Neuronal stem cell (in vitro differentiated cells): ENCODE data around the gene ADGRF5.

Experiments
- DNase-seq: peaks from one replicate; pipeline ENCODE4 v3.0.0-alpha.2; 2013; ENCODE audit warnings: low spot score
- H2AFZ ChIP-seq: one replicate; pipeline ENCODE4 v1.6.1; 2013; ENCODE audit warnings: mild to moderate bottlenecking, low read length, inconsistent platforms
- H2AK5ac ChIP-seq: 2 replicates; pipeline ENCODE4 v1.6.1; 2013; ENCODE audit warnings: low read depth, mild to moderate bottlenecking, inconsistent platforms, low read length, moderate library complexity, mixed read lengths
- H2BK120ac ChIP-seq: 2 replicates; pipeline ENCODE4 v1.6.1; 2013; ENCODE audit warnings: low read depth, mild to moderate bottlenecking, inconsistent platforms, low read length, moderate library complexity, mixed read lengths
- H2BK12ac ChIP-seq: one replicate; pipeline ENCODE4 v1.6.1; 2013; ENCODE audit warnings: low read length, inconsistent platforms
- H2BK15ac ChIP-seq: 2 replicates; pipeline ENCODE4 v1.6.1; 2013; ENCODE audit warnings: mild to moderate bottlenecking, low read length, inconsistent platforms, mixed read lengths
- H2BK5ac ChIP-seq: one replicate; pipeline ENCODE4 v1.6.1; 2013; ENCODE audit warnings: inconsistent platforms, mild to moderate bottlenecking, low read length, moderate library complexity
- H3K14ac ChIP-seq: one replicate; pipeline ENCODE4 v1.6.1; 2013; ENCODE audit warnings: low read length, inconsistent platforms
- H3K18ac ChIP-seq: 2 replicates; pipeline ENCODE4 v1.6.1; 2013; ENCODE audit warnings: low read length, inconsistent platforms
- H3K23ac ChIP-seq: 2 replicates; pipeline ENCODE4 v1.6.1; 2013; ENCODE audit warnings: low read depth, mild to moderate bottlenecking, mixed read lengths, low read length, inconsistent platforms; ENCODE audit not compliant: poor library complexity
- H3K27ac ChIP-seq: replicated peaks from 3 replicates; pipeline ENCODE4 v1.5.1; 2013; ENCODE audit warnings: low read length, inconsistent platforms
- H3K27me3 ChIP-seq, 3 experiments: 2 replicates each; pipeline ENCODE4 v1.6.1; 2013; ENCODE audit warnings: low read length in 3 of 3, mild to moderate bottlenecking in 2 of 3, inconsistent platforms in 1 of 3, low read depth in 1 of 3, mixed read lengths in 1 of 3, moderate library complexity in 1 of 3; ENCODE audit not compliant: control insufficient read depth in 3 of 3, insufficient read depth in 3 of 3
- H3K36me3 ChIP-seq, 2 donors: replicated peaks in 1 of 2; 2 replicates each; pipeline ENCODE4 v1.6.1; 2013; ENCODE audit warnings: low read length in 2 of 2; ENCODE audit not compliant: control insufficient read depth in 2 of 2, insufficient read depth in 2 of 2
- H3K4ac ChIP-seq: 2 replicates; pipeline ENCODE4 v1.6.1; 2013; ENCODE audit warnings: inconsistent platforms, mild to moderate bottlenecking, low read length, moderate library complexity
- H3K4me1 ChIP-seq, 2 donors: 1 replicate in 1 of 2; 2 replicates in 1 of 2; pipeline ENCODE4 v1.6.1; 2013; ENCODE audit warnings: low read length in 2 of 2, low read depth in 1 of 2; ENCODE audit not compliant: control insufficient read depth in 2 of 2, insufficient read depth in 1 of 2
- H3K4me2 ChIP-seq: one replicate; pipeline ENCODE4 v1.6.1; 2013; ENCODE audit warnings: mild to moderate bottlenecking, low read length, inconsistent platforms; ENCODE audit not compliant: insufficient read depth, poor library complexity, severe bottlenecking
- H3K4me3 ChIP-seq, 2 donors: 2 replicates each; pipeline ENCODE4 v1.5.1; 2013; ENCODE audit warnings: low read length in 2 of 2, mild to moderate bottlenecking in 2 of 2, inconsistent platforms in 1 of 2, moderate library complexity in 1 of 2
- H3K79me1 ChIP-seq: one replicate; pipeline ENCODE4 v1.6.1; 2013; ENCODE audit warnings: low read depth, mild to moderate bottlenecking, inconsistent platforms, low read length, moderate library complexity
- H3K9ac ChIP-seq: one replicate; pipeline ENCODE4 v1.6.1; 2013; ENCODE audit warnings: mild to moderate bottlenecking, low read depth, low read length, inconsistent platforms; ENCODE audit not compliant: poor library complexity
- H3K9me3 ChIP-seq, 2 donors: replicated peaks in 1 of 2; 2 replicates each; pipeline versions ENCODE3 to v1.6.1; 2013; ENCODE audit warnings: low read length in 2 of 2, mild to moderate bottlenecking in 2 of 2, inconsistent platforms in 1 of 2, low read depth in 1 of 2, mixed read lengths in 1 of 2, moderate library complexity in 1 of 2; ENCODE audit not compliant: control insufficient read depth in 2 of 2, insufficient read depth in 1 of 2
- H4K8ac ChIP-seq: one replicate; pipeline ENCODE4 v1.6.1; 2013; ENCODE audit warnings: low read depth, mild to moderate bottlenecking, inconsistent platforms, low read length, moderate library complexity
- H4K91ac ChIP-seq: one replicate; pipeline ENCODE4 v1.6.1; 2013; ENCODE audit warnings: low read length, low read depth, mild to moderate bottlenecking, inconsistent platforms; ENCODE audit not compliant: poor library complexity
- WGBS, 2 donors: extraction: QIAGEN DNeasy Blood & Tissue Kit; methylation state at CpG; one replicate each; pipeline ENCODE4 v1.1.7; 2013; ENCODE audit warnings: missing lambda C conversion rate in 2 of 2, mixed read lengths in 1 of 2; ENCODE audit not compliant: insufficient read length in 2 of 2, insufficient replicate concordance in 1 of 2; ENCODE audit errors: extremely low coverage in 2 of 2; 5-methylcytosine and 5-hydroxymethylcytosine counted together

ADGRF5 gene

DNA sequence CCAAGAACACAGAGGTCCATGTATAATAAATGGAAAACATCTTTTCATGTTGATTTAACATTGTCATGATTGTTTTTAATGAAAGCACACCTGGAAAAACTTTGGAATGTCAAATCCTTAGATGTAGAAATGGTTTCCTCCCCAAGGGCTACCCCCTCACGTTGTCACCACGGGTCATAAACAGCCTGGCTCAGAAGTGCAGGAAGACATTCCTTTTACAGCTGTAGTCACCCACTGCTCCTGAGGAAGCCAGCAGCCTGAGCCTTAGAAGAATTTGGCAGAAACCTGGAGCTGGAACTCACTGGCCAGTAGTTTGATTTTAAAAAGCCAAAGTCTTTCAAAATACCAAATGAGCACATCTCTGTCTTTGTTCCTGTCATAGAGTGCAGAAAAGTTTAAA, 23.7 kb downstream of the ADGRF5 start:
- no peak overlapping the region for H2AFZ ChIP-seq
- no peak overlapping the region for H4K91ac ChIP-seq
- H3K4me2 ChIP-seq = no peak overlapping the region
- no peak overlapping the region for H2BK12ac ChIP-seq
- no peak overlapping the region for H2BK15ac ChIP-seq
- no peak overlapping the region for H3K18ac ChIP-seq
- no CpG with 5 or more reads among the region's 2 CpGs for WGBS, 2 donors
- DNase-seq = no peak
- no peak overlapping the region for H3K14ac ChIP-seq
- no peak overlapping the region for H3K9ac ChIP-seq
- H3K9me3 ChIP-seq = no peaks in the 10 kb centered on the region
- H3K79me1 ChIP-seq = no peaks in the 10 kb centered on the region
- no peak overlapping the region for H3K27ac ChIP-seq
- H3K4me1 ChIP-seq = no peaks in the 10 kb centered on the region
- no peak overlapping the region for H2BK5ac ChIP-seq
- no peaks in the 10 kb centered on the region for H3K36me3 ChIP-seq
- no peak overlapping the region for H3K4ac ChIP-seq
- H4K8ac ChIP-seq = no peak overlapping the region
- no peak overlapping the region for H2BK120ac ChIP-seq
- no peak overlapping the region for H3K23ac ChIP-seq
- no peak overlapping the region for H3K4me3 ChIP-seq
- H2AK5ac ChIP-seq = no peak overlapping the region
- H3K27me3 ChIP-seq = no peaks in the 10 kb centered on the region

- no peak overlapping the region for H4K8ac ChIP-seq
- no peak overlapping the region for H4K91ac ChIP-seq
- no peaks in the 10 kb centered on the region for H3K36me3 ChIP-seq
- no peak overlapping the region for H3K18ac ChIP-seq
- H2AFZ ChIP-seq = no peak overlapping the region
- no peak overlapping the region for H3K23ac ChIP-seq
- H3K9me3 ChIP-seq = no peaks in the 10 kb centered on the region
- no peak overlapping the region for H3K9ac ChIP-seq
- H3K4me3 ChIP-seq = no peak overlapping the region
- no peak for DNase-seq
- no peak overlapping the region for H3K4me2 ChIP-seq
- no peak overlapping the region for H3K27ac ChIP-seq
- no peak overlapping the region for H2BK12ac ChIP-seq
- H3K4me1 ChIP-seq = no peaks in the 10 kb centered on the region
- H2BK15ac ChIP-seq = no peak overlapping the region
- no peak overlapping the region for H2BK5ac ChIP-seq
- no peak overlapping the region for H2AK5ac ChIP-seq
- no peak overlapping the region for H3K4ac ChIP-seq
- no peaks in the 10 kb centered on the region for H3K27me3 ChIP-seq
- no peak overlapping the region for H2BK120ac ChIP-seq
- H3K14ac ChIP-seq = no peak overlapping the region
- H3K79me1 ChIP-seq = no peaks in the 10 kb centered on the region
Observed at GRCh38 chr6:46896871-46897270, 24.9 kb downstream of the ADGRF5 start.

GRCh38 chr6:46895930-46896329, 25.8 kb downstream of the ADGRF5 start:
- no peaks in the 10 kb centered on the region for H3K4me1 ChIP-seq
- H3K4ac ChIP-seq = no peak overlapping the region
- WGBS, 2 donors = no CpG with 5 or more reads among the region's 7 CpGs
- H2BK15ac ChIP-seq = no peak overlapping the region
- H3K4me3 ChIP-seq = no peak overlapping the region
- no peak overlapping the region for H4K91ac ChIP-seq
- no peak overlapping the region for H2AFZ ChIP-seq
- H3K36me3 ChIP-seq = no peaks in the 10 kb centered on the region
- H3K79me1 ChIP-seq = no peaks in the 10 kb centered on the region
- H3K27ac ChIP-seq = no peak overlapping the region
- no peak overlapping the region for H2BK120ac ChIP-seq
- H2AK5ac ChIP-seq = no peak overlapping the region
- H3K4me2 ChIP-seq = no peak overlapping the region
- no peak overlapping the region for H2BK12ac ChIP-seq
- H3K9me3 ChIP-seq = no peaks in the 10 kb centered on the region
- no peak overlapping the region for H4K8ac ChIP-seq
- no peak overlapping the region for H3K18ac ChIP-seq
- no peaks in the 10 kb centered on the region for H3K27me3 ChIP-seq
- no peak overlapping the region for H3K23ac ChIP-seq
- DNase-seq = no peak
- H3K14ac ChIP-seq = no peak overlapping the region
- no peak overlapping the region for H3K9ac ChIP-seq
- H2BK5ac ChIP-seq = no peak overlapping the region

- Histone ChIP-seq H3K79me1 (no peaks in the 10 kb centered on the region), H3K36me3 (no peaks in the 10 kb centered on the region), H3K9me3 (no peaks in the 10 kb centered on the region), H4K91ac (no peak overlapping the region), H3K4me1 (no peaks in the 10 kb centered on the region), H2BK12ac (no peak overlapping the region), H3K4me2 (no peak overlapping the region), H4K8ac (no peak overlapping the region), H3K23ac (no peak overlapping the region), H3K27me3 (no peaks in the 10 kb centered on the region), H3K4ac (no peak overlapping the region), H2BK120ac (no peak overlapping the region), H2AK5ac (no peak overlapping the region), H2BK15ac (no peak overlapping the region), H3K18ac (no peak overlapping the region), H2AFZ (no peak overlapping the region), H3K14ac (no peak overlapping the region), H2BK5ac (no peak overlapping the region), H3K4me3 (no peak overlapping the region), H3K27ac (no peak overlapping the region), H3K9ac (no peak overlapping the region)
- no peak for DNase-seq
Observed at GRCh38 chr6:46894433-46894832, 27.3 kb downstream of the ADGRF5 start.
